ENCODE data around the gene PTPRE. TPM values are rescaled to one million over a fixed set of nuclear protein-coding genes. Genes with fewer than 3 reads are reported as not detected.

The PTPRE gene
- total RNA-seq, 1 experiment from 2014 or later = 7.9 TPM

DNA sequence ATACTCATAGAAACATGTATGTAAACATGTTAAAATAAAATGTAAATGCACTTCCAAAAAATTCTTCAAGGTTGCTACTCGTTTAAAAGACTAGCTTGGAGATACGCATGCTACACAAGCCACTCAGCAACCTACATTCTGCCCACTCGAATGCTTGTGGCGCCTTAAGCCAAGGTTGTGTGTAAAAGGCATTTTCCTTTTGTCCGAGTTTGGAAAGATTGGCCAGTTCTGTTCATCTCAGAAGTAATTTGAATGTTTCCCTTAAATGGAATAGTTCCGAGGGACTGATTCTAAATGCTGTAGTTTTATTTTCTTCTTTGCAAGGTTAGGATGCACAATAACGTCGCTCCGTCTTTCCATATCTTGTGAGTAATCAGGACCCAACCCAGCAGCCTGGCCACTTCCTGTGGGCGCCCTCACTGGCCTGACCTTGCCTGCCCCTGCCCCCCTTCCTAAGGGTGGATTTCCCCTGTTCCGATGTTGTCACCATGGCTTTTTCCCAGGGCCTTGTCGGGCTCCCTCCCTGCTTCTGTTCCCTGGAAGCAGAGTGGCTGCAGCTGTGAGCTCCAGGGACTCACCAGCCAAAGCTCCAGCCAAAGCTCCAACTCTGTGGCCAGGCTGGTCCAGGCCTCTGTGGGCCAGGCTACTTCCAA lies 70.6 kb downstream of the PTPRE start:
- peak overlapping the region; percentile 60 for H3K4me2 ChIP-seq
- peaks cover 25% of the 10 kb centered on the region for H3K4me1 ChIP-seq (replicated peaks; ENCODE audit: insufficient read depth)
- CTCF ChIA-PET = no interaction called here
- no peaks in the 10 kb centered on the region for H3K9me3 ChIP-seq (ENCODE audit: insufficient read depth, low read depth)
- POLR2A ChIA-PET (ENCODE audit: unreplicated experiment) = interaction anchor here (0.6 kb wide), 1 partner anchor 69 kb away, joined by 4 read pairs; no protein-coding TSS in a partner anchor
- intact Hi-C loops (cut with micrococcal nuclease; ENCODE audit: unreplicated experiment) = loop anchor here (2.0 kb wide), 2 partner anchors 33 to 55 kb away; no protein-coding TSS in a partner anchor
- no peak overlapping the region; the same call in 1 of the 2 replicates for H3K4me3 ChIP-seq
- H3K36me3 ChIP-seq (ENCODE audit: low read depth) = no peaks in the 10 kb centered on the region
- no peaks in the 10 kb centered on the region for H3K79me2 ChIP-seq (ENCODE audit: low read depth)
- no peaks in the 10 kb centered on the region for H3K27me3 ChIP-seq (ENCODE audit: insufficient read depth, low read depth)
- H3K27ac ChIP-seq = peak overlapping the region; percentile 60
- H3K9me2 ChIP-seq (ENCODE audit: insufficient read depth) = no peaks in the 10 kb centered on the region
- H4K20me1 ChIP-seq (ENCODE audit: insufficient read depth) = no peaks in the 10 kb centered on the region
- TF ChIP-seq, protein P1, sequence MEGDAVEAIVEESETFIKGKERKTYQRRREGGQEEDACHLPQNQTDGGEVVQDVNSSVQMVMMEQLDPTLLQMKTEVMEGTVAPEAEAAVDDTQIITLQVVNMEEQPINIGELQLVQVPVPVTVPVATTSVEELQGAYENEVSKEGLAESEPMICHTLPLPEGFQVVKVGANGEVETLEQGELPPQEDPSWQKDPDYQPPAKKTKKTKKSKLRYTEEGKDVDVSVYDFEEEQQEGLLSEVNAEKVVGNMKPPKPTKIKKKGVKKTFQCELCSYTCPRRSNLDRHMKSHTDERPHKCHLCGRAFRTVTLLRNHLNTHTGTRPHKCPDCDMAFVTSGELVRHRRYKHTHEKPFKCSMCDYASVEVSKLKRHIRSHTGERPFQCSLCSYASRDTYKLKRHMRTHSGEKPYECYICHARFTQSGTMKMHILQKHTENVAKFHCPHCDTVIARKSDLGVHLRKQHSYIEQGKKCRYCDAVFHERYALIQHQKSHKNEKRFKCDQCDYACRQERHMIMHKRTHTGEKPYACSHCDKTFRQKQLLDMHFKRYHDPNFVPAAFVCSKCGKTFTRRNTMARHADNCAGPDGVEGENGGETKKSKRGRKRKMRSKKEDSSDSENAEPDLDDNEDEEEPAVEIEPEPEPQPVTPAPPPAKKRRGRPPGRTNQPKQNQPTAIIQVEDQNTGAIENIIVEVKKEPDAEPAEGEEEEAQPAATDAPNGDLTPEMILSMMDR (conservative IDR thresholded peaks at IDR 0.05) = no peak
- no peak for TF ChIP-seq EZH2 (IDR thresholded peaks at IDR 0.05; ENCODE audit: low read depth)
- no peak overlapping the region for H2AFZ ChIP-seq
- peak; percentile 55 to 58 for DNase-seq
- H3F3A ChIP-seq (ENCODE audit: insufficient read depth, low read depth) = no peaks in the 10 kb centered on the region
- BruUV-seq (replicated peaks) = no TSS peak

DNA sequence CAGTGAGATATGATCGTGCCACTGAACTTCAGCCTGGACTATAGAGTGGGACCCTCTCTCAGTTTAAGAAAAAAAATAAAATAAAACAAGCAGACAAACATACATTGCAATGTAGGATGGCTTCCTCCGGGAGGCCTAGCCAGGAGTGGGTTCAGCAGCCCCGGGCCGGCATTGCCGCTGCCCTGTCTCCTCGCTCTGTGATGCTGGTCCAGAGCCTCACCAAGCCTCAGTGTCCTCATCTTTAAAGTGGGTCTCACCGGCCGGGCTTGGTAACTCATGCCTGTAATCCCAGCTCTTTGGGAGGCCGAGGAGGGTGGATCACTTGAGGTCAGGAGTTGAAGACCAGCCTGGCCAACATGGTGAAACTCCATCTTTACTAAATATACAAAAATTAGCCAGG lies 71.6 kb downstream of the PTPRE start:
- POLR2A ChIA-PET (ENCODE audit: unreplicated experiment) = no interaction called here
- no TSS peak for BruUV-seq (replicated peaks)
- CTCF ChIA-PET = no interaction called here

DNA sequence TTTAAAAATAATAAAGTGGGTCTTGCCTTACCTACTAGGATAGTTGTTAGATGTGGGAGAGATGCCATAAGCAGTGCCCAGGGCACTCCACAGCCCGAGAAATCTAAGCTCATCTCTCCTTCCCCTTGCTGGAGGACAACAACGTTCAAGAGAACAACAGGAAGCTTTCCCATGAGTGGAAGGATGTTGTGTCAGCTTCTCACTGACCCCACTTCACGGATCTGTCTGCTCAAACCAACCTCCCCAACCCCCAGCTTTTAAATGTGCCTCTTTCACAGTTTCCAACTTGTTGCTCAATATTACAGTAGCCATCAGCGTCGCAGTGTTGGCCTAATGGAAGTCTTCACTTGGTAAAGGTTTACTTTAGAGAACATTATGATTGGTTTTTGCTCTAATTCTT lies 72.1 kb downstream of the PTPRE start:
- DNase-seq = no peak
- intact Hi-C loops (cut with micrococcal nuclease; ENCODE audit: unreplicated experiment) = no loop called here
- Histone ChIP-seq H3K9me2 (ENCODE audit: insufficient read depth) (no peaks in the 10 kb centered on the region), H3K4me2 (no peak overlapping the region), H3K9me3 (ENCODE audit: insufficient read depth, low read depth) (no peaks in the 10 kb centered on the region), H2AFZ (no peak overlapping the region), H3K4me3 (no peak overlapping the region), H3K27ac (no peak overlapping the region), H3F3A (ENCODE audit: insufficient read depth, low read depth) (0 out of 2 replicates have a peak, but pooled peaks cover 4% of the 10 kb centered on the region), H3K4me1 (replicated peaks; ENCODE audit: insufficient read depth) (peaks cover 32% of the 10 kb centered on the region), H3K36me3 (ENCODE audit: low read depth) (no peaks in the 10 kb centered on the region), H4K20me1 (ENCODE audit: insufficient read depth) (no peaks in the 10 kb centered on the region), H3K79me2 (ENCODE audit: low read depth) (no peaks in the 10 kb centered on the region), H3K27me3 (ENCODE audit: insufficient read depth, low read depth) (no peaks in the 10 kb centered on the region)
- ChIA-PET CTCF (no interaction called here), POLR2A (ENCODE audit: unreplicated experiment) (no interaction called here)
- no peak for TF ChIP-seq EZH2 (IDR thresholded peaks at IDR 0.05; ENCODE audit: low read depth)
- BruUV-seq (replicated peaks) = no TSS peak

More for the DNA sequence above, 71.6 kb downstream of the PTPRE start:
- Histone ChIP-seq H3K4me3 (no peak overlapping the region), H3K27ac (peak overlapping the region; percentile 60; the same call in 1 of the 2 replicates), H3K4me2 (no peak overlapping the region), H3K9me3 (ENCODE audit: insufficient read depth, low read depth) (no peaks in the 10 kb centered on the region), H4K20me1 (ENCODE audit: insufficient read depth) (no peaks in the 10 kb centered on the region), H3K27me3 (ENCODE audit: insufficient read depth, low read depth) (no peaks in the 10 kb centered on the region), H3K9me2 (ENCODE audit: insufficient read depth) (no peaks in the 10 kb centered on the region), H3F3A (ENCODE audit: insufficient read depth, low read depth) (0 out of 2 replicates have a peak, but pooled peaks cover 3% of the 10 kb centered on the region), H3K4me1 (replicated peaks; ENCODE audit: insufficient read depth) (peaks cover 30% of the 10 kb centered on the region), H3K36me3 (ENCODE audit: low read depth) (no peaks in the 10 kb centered on the region), H3K79me2 (ENCODE audit: low read depth) (no peaks in the 10 kb centered on the region), H2AFZ (no peak overlapping the region)
- DNase-seq = no peak
- no peak for TF ChIP-seq EZH2 (IDR thresholded peaks at IDR 0.05; ENCODE audit: low read depth)
- TF ChIP-seq, protein P1 (conservative IDR thresholded peaks at IDR 0.05) = no peak
- intact Hi-C loops (cut with micrococcal nuclease; ENCODE audit: unreplicated experiment) = no loop called here
